Activated CD4-positive, alpha-beta memory T cell treated with anti-CD3 and anti-CD28 coated beads, Interleukin-2, amount 10 ng/mL, durations not matched to agents 7 days and 5 days (primary cell): Measurements from ENCODE around the gene CDK11B. TPM values are rescaled to one million over a fixed set of nuclear protein-coding genes. Genes with fewer than 3 reads are reported as not detected.
A peak's percentile ranks its signal among the peaks of the same experiment; 100 is the strongest.
"Not testable (repeated sequence)": the region's sequence is repeated elsewhere in the genome, so short reads cannot be mapped to it uniquely, and the experiment has no call there.

ENCODE experiments used
- CTCF ChIA-PET: fragments of 350-600 bp; sonication (Branson Sonifier 250); formaldehyde crosslinking; loops from one replicate; lab custom pipeline; 2021; ENCODE audit warnings: antibody characterized with exemption, inconsistent platforms; lab: Charles Lee
- POLR2A ChIA-PET: fragments of 350-600 bp; sonication (Branson Sonifier 250); formaldehyde crosslinking; loops from one replicate; lab custom pipeline; 2021; ENCODE audit warnings: antibody characterized with exemption; lab: Charles Lee
- DNase-seq: peaks from one replicate; pipeline ENCODE4 v3.0.0-alpha.2; 2020
- H3K27ac Mint-ChIP-seq: one replicate; pipeline ENCODE4 v1.8.0; 2021; ENCODE audit warnings: mild to moderate bottlenecking, mixed read lengths
- H3K27me3 Mint-ChIP-seq: one replicate; pipeline ENCODE4 v1.8.0; 2021; ENCODE audit warnings: mixed read lengths
- H3K36me3 Mint-ChIP-seq: one replicate; pipeline ENCODE4 v1.8.0; 2021; ENCODE audit warnings: low read depth, mixed read lengths
- H3K4me1 Mint-ChIP-seq: one replicate; pipeline ENCODE4 v1.8.0; 2021; ENCODE audit warnings: mixed read lengths
- H3K4me3 Mint-ChIP-seq: one replicate; pipeline ENCODE4 v1.8.0; 2021; ENCODE audit warnings: mild to moderate bottlenecking, mixed read lengths
- H3K9me3 Mint-ChIP-seq: one replicate; pipeline ENCODE4 v1.8.0; 2021; ENCODE audit warnings: mixed read lengths
- total RNA-seq, 2 experiments: library from RNA; stranded (reverse); gene quantifications; one replicate each; pipeline ENCODE4 v1.2.3, GENCODE V29; 2021

Gene CDK11B
- total RNA-seq, 2 experiments from 2014 or later: 32.5 to 32.7 TPM

DNA sequence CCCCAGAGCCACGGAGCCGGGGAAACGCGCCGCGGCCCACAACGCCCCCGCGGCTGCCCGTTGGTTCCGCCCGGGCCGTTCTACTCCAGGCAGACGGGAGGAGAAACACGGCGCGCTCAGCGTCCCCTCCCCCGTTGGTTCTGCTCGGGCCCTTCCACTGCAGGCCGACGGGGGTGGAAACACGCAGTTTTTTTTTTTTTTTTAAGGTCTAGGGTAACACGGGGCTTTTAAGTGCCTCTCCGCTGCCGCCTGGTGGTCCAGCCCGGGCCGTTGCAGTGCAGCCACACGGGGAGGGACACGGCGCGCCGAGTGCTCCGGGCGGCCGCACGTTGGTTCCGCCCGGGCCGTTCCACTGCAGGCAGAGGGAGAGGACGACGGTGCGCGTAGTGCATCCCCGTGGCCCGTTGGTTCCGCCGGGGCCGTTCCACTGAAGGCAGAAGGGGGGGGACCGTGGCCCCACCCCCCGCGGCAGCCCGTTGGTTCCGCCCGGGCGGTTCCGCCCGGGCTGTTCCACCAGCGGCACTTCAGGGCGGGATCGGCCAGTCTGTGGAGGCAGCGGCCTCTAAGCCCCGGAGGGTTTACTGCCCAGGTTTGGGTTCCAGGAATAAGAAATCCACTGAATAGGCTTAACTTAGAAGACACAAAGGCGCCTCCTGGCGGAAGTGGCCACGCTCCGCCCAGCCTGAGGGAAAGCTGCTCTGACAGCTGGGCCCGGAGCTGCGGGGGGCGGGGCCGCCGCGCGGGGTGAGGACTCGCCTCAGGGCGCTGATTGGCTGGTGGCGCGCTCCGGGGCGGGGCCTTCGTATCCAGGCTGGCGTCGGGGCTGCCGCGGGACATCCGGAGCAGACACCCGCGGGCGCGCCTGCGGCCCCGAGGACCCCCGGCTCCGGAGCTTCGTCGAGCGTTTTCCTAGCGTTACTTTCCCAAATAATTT lies 34.2 kb upstream of the CDK11B start, which contains the start of gene SLC35E2B:
Gene SLC35E2B, minus strand, starts transcription at position 82 of the 934 bp plus-strand sequence. CDS start 16,096 bp downstream, outside the sequence.
- DNase-seq: peak; percentile 95
- H3K4me3 Mint-ChIP-seq: peak within 1 kb of the TSS; percentile 78
- CTCF ChIA-PET, H3K27me3 Mint-ChIP-seq, POLR2A ChIA-PET, H3K9me3 Mint-ChIP-seq: not testable (repeated sequence)
- H3K4me1 Mint-ChIP-seq: peaks cover 11% of the 10 kb centered on the region
- H3K36me3 Mint-ChIP-seq: peaks cover 15% of the 10 kb centered on the region
- H3K27ac Mint-ChIP-seq: peak within 1 kb of the TSS; percentile 95

- peak; percentile 90 for DNase-seq
- Mint-ChIP-seq H3K4me3 (peak overlapping the region; percentile 78), H3K36me3 (peaks cover 18% of the 10 kb centered on the region), H3K27ac (peak overlapping the region; percentile 95), H3K4me1 (peaks cover 14% of the 10 kb centered on the region)
- CTCF ChIA-PET, H3K9me3 Mint-ChIP-seq, POLR2A ChIA-PET, H3K27me3 Mint-ChIP-seq: not testable (repeated sequence)
These were observed 33.5 kb upstream of the CDK11B start for GRCh38 chr1:1692324-1692713.

- H3K9me3 Mint-ChIP-seq, CTCF ChIA-PET, POLR2A ChIA-PET, H3K27me3 Mint-ChIP-seq, DNase-seq, H3K27ac Mint-ChIP-seq, H3K4me3 Mint-ChIP-seq: not testable (repeated sequence)
- Mint-ChIP-seq H3K36me3 (peaks cover 18% of the 10 kb centered on the region), H3K4me1 (peaks cover 16% of the 10 kb centered on the region)
These were observed 32.6 kb upstream of the CDK11B start for GRCh38 chr1:1691443-1691842.

DNA sequence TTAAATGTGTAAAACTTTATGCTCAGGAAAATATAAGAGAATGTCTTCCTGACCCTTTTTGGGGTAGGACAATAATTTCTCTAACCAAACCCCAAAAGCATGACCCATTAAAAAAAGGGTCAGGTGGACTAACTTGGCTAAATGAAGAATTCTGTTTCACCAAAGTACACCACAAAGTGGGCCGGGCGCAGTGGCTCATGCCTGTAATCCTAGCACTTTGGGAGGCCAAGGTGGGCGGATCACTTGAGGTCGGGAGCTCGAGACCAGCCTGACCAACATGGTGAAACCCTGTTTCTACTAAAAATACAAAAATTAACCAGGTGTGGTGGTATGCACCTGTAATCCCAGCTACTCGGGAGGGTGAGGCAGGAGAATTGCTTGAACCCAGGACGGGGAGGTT lies 30.7 kb upstream of the CDK11B start:
- POLR2A ChIA-PET, CTCF ChIA-PET, H3K9me3 Mint-ChIP-seq, DNase-seq, H3K27me3 Mint-ChIP-seq, H3K4me3 Mint-ChIP-seq, H3K27ac Mint-ChIP-seq: not testable (repeated sequence)
- H3K4me1 Mint-ChIP-seq: peaks cover 16% of the 10 kb centered on the region
- peaks cover 22% of the 10 kb centered on the region for H3K36me3 Mint-ChIP-seq

- no peak for DNase-seq
- ChIA-PET CTCF (no interaction called here), POLR2A (no interaction called here)
- H3K4me3 Mint-ChIP-seq: no peak overlapping the region
- peaks cover 16% of the 10 kb centered on the region for H3K4me1 Mint-ChIP-seq
- peaks cover 22% of the 10 kb centered on the region for H3K36me3 Mint-ChIP-seq
- no peaks in the 10 kb centered on the region for H3K9me3 Mint-ChIP-seq
- H3K27me3 Mint-ChIP-seq: no peaks in the 10 kb centered on the region
- H3K27ac Mint-ChIP-seq: no peak overlapping the region
These were observed 29.0 kb upstream of the CDK11B start for GRCh38 chr1:1687846-1688245.

DNA sequence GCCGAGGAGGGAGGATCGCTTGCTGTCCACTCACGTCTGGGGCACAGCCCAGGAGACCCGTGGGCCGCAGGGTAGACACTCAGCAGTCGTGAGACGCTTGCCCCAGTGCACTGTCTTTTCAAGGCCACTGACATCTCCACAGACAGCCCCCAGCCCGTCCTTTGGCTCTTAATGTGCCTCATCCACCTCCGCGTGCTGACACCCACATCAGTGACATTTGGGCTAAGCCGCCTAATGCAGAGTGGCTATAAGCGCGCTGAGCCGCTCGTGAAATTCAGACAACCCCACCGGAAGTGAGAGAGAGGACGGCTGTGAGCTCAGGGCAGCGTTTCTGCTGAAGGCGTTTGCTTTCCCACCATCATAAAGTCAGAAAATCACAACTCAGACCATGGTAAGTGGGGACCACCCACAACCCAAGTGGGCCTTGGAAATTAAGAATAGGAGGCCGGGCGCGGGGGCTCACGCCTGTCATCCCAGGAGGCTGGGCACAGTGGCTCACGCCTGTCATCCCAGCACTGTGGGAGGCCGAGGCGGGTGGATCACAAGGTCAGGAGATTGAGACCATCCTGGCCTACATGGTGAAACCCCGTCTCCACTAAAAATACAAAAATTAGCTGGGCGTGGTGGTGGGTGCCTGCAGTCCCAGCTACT lies 25.4 kb upstream of the CDK11B start:
- H3K4me3 Mint-ChIP-seq: no peak overlapping the region
- H3K27me3 Mint-ChIP-seq: no peaks in the 10 kb centered on the region
- ChIA-PET POLR2A (no interaction called here), CTCF (no interaction called here)
- DNase-seq: no peak
- H3K27ac Mint-ChIP-seq: no peak overlapping the region
- peaks cover 17% of the 10 kb centered on the region for H3K4me1 Mint-ChIP-seq
- peaks cover 19% of the 10 kb centered on the region for H3K36me3 Mint-ChIP-seq
- no peaks in the 10 kb centered on the region for H3K9me3 Mint-ChIP-seq

GRCh38 chr1:1683104-1683905 lies 24.5 kb upstream of the CDK11B start:
- CTCF ChIA-PET: no interaction called here
- no peaks in the 10 kb centered on the region for H3K9me3 Mint-ChIP-seq
- POLR2A ChIA-PET: no interaction called here

DNA sequence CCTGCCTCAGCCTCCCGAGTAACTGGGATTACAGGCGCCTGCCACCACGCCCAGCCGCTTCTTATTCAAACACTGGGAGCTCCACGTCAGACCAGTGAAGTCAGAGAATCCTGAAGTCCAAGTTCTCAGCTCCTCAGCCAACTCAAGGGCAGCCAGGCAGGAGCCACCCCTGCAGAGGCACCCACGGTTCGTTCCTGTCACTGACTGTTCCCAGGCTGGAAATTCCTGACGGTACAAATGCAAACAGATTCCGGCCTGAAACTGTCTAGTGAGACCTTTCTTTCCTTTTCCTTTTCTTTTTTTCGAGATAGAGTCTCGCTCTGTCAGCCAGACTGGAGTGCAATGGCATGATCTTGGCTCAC lies 22.1 kb upstream of the CDK11B start:
- Mint-ChIP-seq H3K36me3 (peaks cover 13% of the 10 kb centered on the region), H3K27ac (no peak overlapping the region), H3K9me3 (no peaks in the 10 kb centered on the region), H3K4me1 (peaks cover 28% of the 10 kb centered on the region), H3K27me3 (no peaks in the 10 kb centered on the region), H3K4me3 (no peak overlapping the region)
- POLR2A ChIA-PET: interaction anchor here (1.0 kb wide), 1 partner anchor 50 kb away, joined by 3 read pairs; no protein-coding TSS in a partner anchor
- CTCF ChIA-PET: no interaction called here
- DNase-seq: no peak

More at GRCh38 chr1:1683104-1683905, 24.5 kb upstream of the CDK11B start:
- Mint-ChIP-seq H3K27ac (no peak overlapping the region), H3K4me1 (peaks cover 22% of the 10 kb centered on the region), H3K36me3 (peaks cover 13% of the 10 kb centered on the region), H3K27me3 (no peaks in the 10 kb centered on the region), H3K4me3 (no peak overlapping the region)
- DNase-seq: no peak

GRCh38 chr1:1680031-1680911 lies 21.5 kb upstream of the CDK11B start:
- Mint-ChIP-seq H3K4me1 (peaks cover 25% of the 10 kb centered on the region), H3K4me3 (no peak overlapping the region), H3K9me3 (no peaks in the 10 kb centered on the region), H3K36me3 (peaks cover 10% of the 10 kb centered on the region), H3K27me3 (no peaks in the 10 kb centered on the region), H3K27ac (no peak overlapping the region)
- no peak for DNase-seq
- CTCF ChIA-PET: no interaction called here
- POLR2A ChIA-PET: interaction anchor here (1.0 kb wide), 1 partner anchor 49 kb away, joined by 3 read pairs; no protein-coding TSS in a partner anchor

DNA sequence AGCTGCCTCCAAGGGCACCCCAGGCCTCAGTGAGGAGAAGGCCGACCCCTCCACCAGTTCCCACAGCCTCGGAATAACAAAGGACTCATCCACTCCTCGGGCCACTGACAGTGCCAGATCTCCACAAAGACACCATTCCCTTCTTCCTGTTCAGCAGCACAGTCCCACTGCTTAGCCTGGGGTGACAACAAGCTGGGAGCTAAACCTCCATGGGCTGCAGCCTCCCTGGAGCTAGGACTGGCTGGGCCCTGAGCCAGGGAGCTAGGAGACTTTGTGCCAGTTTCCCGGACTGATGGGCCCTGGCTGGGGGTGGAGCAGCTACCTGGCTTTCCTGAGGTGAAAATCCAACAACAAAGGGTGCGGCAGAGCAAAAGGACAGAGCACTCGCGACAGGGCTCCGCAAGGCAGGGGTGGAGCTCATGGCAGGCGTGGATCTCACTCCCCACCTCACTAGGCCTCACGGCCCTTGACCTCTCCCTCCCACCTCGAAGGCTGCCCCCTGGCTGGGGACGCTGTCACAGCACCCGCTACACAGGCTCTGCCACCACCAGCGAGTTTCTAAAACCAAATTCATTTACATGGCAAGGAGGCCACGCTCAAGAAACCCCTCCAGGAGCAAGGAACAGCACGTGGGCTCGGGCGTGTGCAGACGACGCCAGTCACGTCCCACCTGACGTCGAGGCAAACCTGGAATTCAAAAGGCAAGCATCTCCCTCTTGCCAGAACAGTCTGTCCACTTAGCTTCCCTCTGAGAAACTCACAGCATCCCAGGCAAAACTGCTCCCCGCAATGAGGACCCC lies 20.0 kb upstream of the CDK11B start:
- ChIA-PET CTCF (interaction anchor here (0.6 to 1.1 kb wide), 2 partner anchors 21 to 29 kb away, joined by 3 to 5 read pairs; no protein-coding TSS in a partner anchor), POLR2A (interaction anchor here (0.8 to 1.9 kb wide), 2 partner anchors 10 to 46 kb away, joined by 3 to 6 read pairs; partner anchors contain the start of gene CDK11A)
- peaks cover 27% of the 10 kb centered on the region for H3K4me1 Mint-ChIP-seq
- no peaks in the 10 kb centered on the region for H3K9me3 Mint-ChIP-seq
- no peak for DNase-seq
- H3K27me3 Mint-ChIP-seq: no peaks in the 10 kb centered on the region
- peak overlapping the region; percentile 76 for H3K4me3 Mint-ChIP-seq
- H3K27ac Mint-ChIP-seq: peak overlapping the region; percentile 87
- H3K36me3 Mint-ChIP-seq: peaks cover 13% of the 10 kb centered on the region
